K562 (cell line): ENCODE measurements around the gene CLIC1. TPM values are rescaled to one million over a fixed set of nuclear protein-coding genes. Genes with fewer than 3 reads are reported as not detected.
A peak's percentile ranks its signal among the peaks of the same experiment; 100 is the strongest.

Experiments used
- CAMTA2 ChIP-seq: fragments of 250-450 bp; sonication (Bioruptor Pico); conservative IDR thresholded peaks from 2 replicates; pipeline ENCODE4 v1.5.1; 2022
- EP400 ChIP-seq: fragments of 450-650 bp; IDR thresholded peaks from 2 replicates; pipeline ENCODE4 v1.6.1; 2017; ENCODE audit warnings: antibody characterized with exemption, mild to moderate bottlenecking, moderate library complexity
- KDM1A ChIP-seq, 2 experiments: fragments of 450-650 bp; IDR thresholded peaks; 2 replicates each; pipeline ENCODE4 v1.6.1; 2016; ENCODE audit warnings: mild to moderate bottlenecking in 2 of 2
- MECOM ChIP-seq: fragments of 250-450 bp; sonication (Bioruptor Pico); IDR thresholded peaks from 2 replicates; pipeline ENCODE4 v1.8.0; 2022; ENCODE audit warnings: inconsistent platforms
- MTA3 ChIP-seq: fragments of 450-650 bp; formaldehyde crosslinking; IDR thresholded peaks from 2 replicates; pipeline ENCODE4 v1.6.1; 2017; ENCODE audit warnings: mild to moderate bottlenecking, borderline replicate concordance
- SIN3A ChIP-seq, 2 experiments: fragments of 150-350 bp in 1 of 2; IDR thresholded peaks; 2 replicates each; pipeline ENCODE4 v1.6.1; 2011 to 2016; ENCODE audit warnings: borderline replicate concordance in 2 of 2, low read depth in 2 of 2, low read length in 2 of 2, mild to moderate bottlenecking in 2 of 2, moderate library complexity in 2 of 2; ENCODE audit not compliant: control insufficient read depth in 1 of 2
- U2AF2 ChIP-seq: fragments of 200-400 bp; formaldehyde crosslinking; optimal IDR thresholded peaks from 2 replicates; pipeline ENCODE3; 2017; ENCODE audit warnings: low read depth, mild to moderate bottlenecking, low read length
- ZHX1 ChIP-seq: fragments of 150-350 bp; conservative IDR thresholded peaks from 2 replicates; pipeline ENCODE4 v1.6.1; 2014; ENCODE audit warnings: low read length
- ZMIZ1 ChIP-seq, 2 experiments: fragments of 150-350 bp in 1 of 2; IDR thresholded peaks; 2 replicates each; pipeline ENCODE4 v1.6.1; 2012 to 2016; ENCODE audit warnings: low read depth in 2 of 2, low read length in 2 of 2, mild to moderate bottlenecking in 1 of 2, moderate library complexity in 1 of 2
- polyA plus RNA-seq, 8 experiments: library from polyadenylated mRNA; depleted of rRNA in 4 of 8; stranded (reverse) in 5 of 8; unstranded in 3 of 8; fragments of >200 nt; fragmentation: Nextera tagmentation in 2 of 8; fragmentation: Illumina TruSeq in 1 of 8; extraction: Ambion mirVana in 2 of 8; extraction: Trizol in 1 of 8; gene quantifications; 2 replicates each; pipeline versions ENCODE4 v1.2.1 to v1.2.3, GENCODE V29; 2011 to 2014; ENCODE audit warnings: inconsistent platforms in 1 of 8, missing spikeins in 1 of 8
- total RNA-seq, 7 experiments: library from RNA; depleted of rRNA in 6 of 7; stranded (reverse); fragments of >200 nt in 6 of 7; fragmentation: Illumina TruSeq in 2 of 7; extraction: Trizol in 2 of 7; gene quantifications; 2 replicates each; pipeline versions ENCODE4 v1.2.1 to v1.2.3, GENCODE V29; 2011 to 2021; ENCODE audit warnings: low replicate concordance in 1 of 7
- TF ChIP-seq, protein P1 (sequence below): fragments of 450-650 bp; formaldehyde crosslinking; IDR thresholded peaks from 2 replicates; pipeline ENCODE4 v1.4.0; 2020; ENCODE audit warnings: mild to moderate bottlenecking, moderate library complexity
- TF ChIP-seq, protein P2 (sequence below): IDR thresholded peaks from 2 replicates; pipeline ENCODE4 v1.6.1; 2014; ENCODE audit warnings: antibody characterized with exemption

CLIC1 gene
- total and polyA plus RNA-seq, 9 of the 15 experiments (the other 6 are each of a cell fraction or from before 2014, with no cell fraction given), result 1,267 to 2,419 (median 1,808) TPM

DNA sequence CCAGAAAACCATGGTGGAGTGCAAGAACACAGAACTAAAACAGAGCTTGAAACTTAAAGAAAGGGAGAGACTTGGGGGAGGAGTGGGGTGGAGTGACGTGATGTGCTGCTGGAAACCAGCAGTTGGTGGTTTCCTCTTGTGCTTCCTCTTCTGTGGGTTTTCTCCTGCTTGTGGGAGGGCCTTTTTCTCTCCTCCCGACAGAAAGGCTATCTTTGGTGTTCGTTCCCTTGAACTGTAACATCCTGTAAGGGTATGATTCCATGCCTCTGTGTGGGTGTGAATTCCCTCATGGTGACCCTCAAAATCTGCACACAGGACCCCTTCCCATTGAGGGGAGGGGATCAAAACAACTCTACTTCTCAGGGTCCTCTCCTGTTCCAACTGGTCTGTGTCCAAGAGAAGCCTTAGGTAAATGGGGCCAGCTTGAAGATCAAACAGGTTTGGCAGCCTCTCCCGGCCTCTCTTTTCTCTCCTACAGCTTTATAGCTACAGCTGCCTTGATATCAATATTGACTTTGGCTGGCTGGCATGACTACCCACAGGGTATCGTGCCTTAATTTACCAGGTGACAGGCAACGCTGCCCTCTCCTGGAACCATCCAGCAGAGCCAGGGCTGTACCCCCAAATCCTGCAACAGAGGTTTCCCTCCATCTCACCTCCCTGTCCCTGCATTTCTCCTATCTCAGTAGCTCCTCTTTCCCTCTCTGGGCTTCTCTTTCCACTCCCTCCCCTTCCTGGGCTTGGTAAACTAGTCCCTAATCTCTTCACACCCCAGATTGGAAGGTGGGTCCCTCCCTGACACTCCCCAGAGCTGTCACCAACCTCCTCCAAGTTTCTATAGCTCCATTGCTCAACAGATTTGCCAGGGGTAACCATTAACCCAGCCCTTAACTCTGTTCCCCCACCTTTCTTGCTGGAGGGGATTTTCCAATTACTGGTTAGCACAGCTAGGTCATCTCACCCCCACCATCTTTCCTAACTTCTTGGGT, 2.0 kb upstream of the CLIC1 start (continued):
- peak in 1 of 2 experiments; percentile 63; a peak in 2 of 4 replicates for TF ChIP-seq ZMIZ1 (IDR thresholded peaks at IDR 0.05; ENCODE audit: low read depth in 2 of 2, low read length in 2 of 2)
- TF ChIP-seq MTA3, result no peak
- no peak for TF ChIP-seq U2AF2
- TF ChIP-seq, protein P1, sequence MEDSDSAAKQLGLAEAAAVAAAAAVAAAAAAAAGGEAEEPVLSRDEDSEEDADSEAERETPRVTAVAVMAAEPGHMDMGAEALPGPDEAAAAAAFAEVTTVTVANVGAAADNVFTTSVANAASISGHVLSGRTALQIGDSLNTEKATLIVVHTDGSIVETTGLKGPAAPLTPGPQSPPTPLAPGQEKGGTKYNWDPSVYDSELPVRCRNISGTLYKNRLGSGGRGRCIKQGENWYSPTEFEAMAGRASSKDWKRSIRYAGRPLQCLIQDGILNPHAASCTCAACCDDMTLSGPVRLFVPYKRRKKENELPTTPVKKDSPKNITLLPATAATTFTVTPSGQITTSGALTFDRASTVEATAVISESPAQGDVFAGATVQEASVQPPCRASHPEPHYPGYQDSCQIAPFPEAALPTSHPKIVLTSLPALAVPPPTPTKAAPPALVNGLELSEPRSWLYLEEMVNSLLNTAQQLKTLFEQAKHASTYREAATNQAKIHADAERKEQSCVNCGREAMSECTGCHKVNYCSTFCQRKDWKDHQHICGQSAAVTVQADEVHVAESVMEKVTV (CRISPR knock-in tag), result peak; percentile 4; the same call in 1 of the 2 replicates
- TF ChIP-seq SIN3A (IDR thresholded peaks at IDR 0.05; ENCODE audit: borderline replicate concordance in 2 of 2, control insufficient read depth in 1 of 2, low read depth in 2 of 2, low read length in 2 of 2), result peak in 1 of 2 experiments; percentile 86; a peak in 1 of 4 replicates
- TF ChIP-seq KDM1A (IDR thresholded peaks at IDR 0.05), result no peak
- TF ChIP-seq MECOM (CRISPR knock-in tag), result 0 out of 2 replicates have a peak, but pooled peaks have one; percentile 17
- TF ChIP-seq, protein P2, sequence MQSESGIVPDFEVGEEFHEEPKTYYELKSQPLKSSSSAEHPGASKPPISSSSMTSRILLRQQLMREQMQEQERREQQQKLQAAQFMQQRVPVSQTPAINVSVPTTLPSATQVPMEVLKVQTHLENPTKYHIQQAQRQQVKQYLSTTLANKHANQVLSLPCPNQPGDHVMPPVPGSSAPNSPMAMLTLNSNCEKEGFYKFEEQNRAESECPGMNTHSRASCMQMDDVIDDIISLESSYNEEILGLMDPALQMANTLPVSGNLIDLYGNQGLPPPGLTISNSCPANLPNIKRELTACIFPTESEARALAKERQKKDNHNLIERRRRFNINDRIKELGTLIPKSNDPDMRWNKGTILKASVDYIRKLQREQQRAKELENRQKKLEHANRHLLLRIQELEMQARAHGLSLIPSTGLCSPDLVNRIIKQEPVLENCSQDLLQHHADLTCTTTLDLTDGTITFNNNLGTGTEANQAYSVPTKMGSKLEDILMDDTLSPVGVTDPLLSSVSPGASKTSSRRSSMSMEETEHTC, result no peak
- TF ChIP-seq ZHX1, result no peak
- no peak for TF ChIP-seq EP400
- no peak for TF ChIP-seq CAMTA2 (CRISPR knock-in tag)
